ENCODE data around the gene ATP1A4.
"Not testable (repeated sequence)": the region's sequence is repeated elsewhere in the genome, so short reads cannot be mapped to it uniquely, and the experiment has no call there.

Gene ATP1A4

DNA sequence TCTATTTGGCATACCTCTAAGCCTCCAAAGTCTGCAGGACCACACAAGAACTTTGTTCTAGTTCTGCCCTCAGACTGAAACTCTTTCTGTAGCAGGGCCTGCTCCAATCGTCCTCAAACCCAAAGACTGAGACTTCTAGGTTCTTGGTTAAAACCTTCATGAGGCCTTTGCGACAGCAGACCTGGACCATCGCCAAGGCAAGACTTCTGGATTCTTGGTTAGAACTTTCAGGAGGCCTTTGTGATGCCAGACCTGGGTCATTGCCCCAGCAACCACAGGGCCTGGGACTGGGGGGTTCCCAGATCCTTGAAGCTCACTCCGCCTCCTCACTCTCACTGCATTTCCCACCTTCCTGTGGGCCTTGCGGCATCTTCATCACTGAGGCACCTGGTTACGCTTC is at the start of gene ATP1A4:
ATP1A4 (plus strand) TSS at position 301 of the 400 bp plus-strand sequence. CDS start 438 bp downstream, outside the sequence.
- DNase-seq = no peak

- DNase-seq = no peak
These were observed 49.5 kb upstream of the ATP1A4 start for GRCh38 chr1:160101717-160102522.

DNA sequence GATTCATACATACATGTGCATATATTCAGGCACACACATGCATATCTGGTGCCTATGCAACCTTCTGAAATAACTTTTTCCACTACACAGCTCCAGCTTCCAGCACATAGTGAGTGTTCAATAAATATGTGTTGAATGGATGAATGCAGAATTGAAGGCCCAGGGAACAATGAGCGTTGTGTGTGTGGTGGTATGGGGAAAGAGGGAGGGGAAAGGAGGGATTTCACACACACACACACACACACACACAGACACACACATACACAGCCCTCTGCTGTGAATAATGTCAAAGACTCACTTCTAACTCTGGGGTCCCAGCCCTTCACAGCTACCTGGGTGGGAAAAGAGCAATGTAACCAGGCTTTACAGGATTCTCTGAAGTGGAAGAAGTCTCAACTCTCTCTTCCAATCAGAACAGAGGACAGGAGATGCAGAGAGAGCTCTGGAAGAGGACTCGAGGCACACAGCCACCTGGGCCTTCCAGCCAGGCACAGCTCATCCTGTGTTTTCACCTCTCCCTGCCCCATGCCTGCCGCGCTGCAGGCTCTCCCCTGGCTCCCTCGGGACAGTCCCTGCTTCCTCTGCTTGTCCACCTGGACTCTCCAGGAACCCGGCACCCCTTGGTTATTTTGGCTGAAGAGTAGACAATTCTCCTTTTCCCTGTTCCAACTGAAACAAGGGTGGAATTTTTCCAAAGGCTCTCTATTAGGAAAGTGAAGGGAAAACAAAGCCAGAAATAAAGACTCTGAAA is 47.6 kb upstream of the ATP1A4 start:
- no peak for DNase-seq

GRCh38 chr1:160104486-160104885 is 46.9 kb upstream of the ATP1A4 start:
- DNase-seq = no peak

GRCh38 chr1:160105155-160105554 is 46.2 kb upstream of the ATP1A4 start:
- DNase-seq = no peak

DNA sequence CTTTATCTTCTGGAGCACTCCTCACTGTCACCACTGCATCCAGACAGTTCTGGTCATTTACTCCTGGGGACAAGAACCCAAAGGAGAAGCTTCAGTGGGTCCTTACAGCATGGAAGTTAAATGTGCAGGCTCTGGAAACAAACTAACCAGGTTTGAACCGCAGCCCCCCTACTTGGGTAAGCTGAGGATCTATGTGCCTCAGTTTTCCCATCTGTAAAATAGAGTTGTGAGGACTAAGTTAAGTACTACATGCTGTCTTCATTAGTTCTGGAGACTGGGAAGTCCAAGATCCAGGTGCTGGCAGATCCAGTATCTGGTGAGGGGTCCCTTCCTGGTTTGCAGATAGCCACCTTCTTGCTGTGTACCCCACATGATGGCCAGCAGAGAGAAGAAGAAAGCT is 43.9 kb upstream of the ATP1A4 start:
- DNase-seq = no peak

DNA sequence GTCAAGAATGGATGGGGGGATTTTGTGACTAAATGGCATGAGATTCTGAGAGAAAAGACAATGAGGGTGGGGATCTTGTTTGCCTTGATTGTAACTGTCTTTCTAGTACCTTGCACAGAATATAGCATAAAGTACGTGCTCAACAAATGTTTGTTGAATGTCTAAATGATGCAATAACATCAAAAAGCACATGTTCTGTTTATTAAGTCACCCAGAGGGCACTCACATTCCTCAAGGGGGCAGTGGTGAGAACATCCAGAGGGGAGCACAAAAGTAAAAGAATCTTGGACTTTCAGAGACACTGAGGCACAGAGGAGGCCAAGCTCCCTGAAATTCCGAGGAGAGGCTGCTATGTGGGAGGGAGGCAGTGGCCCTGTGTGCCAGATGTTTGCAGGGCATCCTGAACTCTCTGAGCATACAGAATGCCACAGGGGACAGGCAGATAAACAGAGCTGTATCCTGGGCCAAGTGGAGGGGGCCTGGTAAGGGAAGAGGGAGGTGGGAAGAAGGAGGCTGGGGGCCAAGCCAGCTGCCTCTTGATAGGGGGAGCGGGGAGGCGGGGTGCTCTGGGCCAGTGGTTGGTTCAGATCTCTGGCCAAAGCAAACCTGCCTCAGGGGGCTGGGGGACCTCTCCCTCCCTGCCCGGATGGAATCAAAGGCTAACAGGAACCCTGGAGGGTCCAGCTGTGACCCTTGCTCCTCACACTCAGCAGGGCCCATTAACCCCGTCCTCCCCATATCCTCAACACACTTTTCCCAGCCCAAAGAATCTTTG is 42.3 kb upstream of the ATP1A4 start:
- no peak for DNase-seq

DNA sequence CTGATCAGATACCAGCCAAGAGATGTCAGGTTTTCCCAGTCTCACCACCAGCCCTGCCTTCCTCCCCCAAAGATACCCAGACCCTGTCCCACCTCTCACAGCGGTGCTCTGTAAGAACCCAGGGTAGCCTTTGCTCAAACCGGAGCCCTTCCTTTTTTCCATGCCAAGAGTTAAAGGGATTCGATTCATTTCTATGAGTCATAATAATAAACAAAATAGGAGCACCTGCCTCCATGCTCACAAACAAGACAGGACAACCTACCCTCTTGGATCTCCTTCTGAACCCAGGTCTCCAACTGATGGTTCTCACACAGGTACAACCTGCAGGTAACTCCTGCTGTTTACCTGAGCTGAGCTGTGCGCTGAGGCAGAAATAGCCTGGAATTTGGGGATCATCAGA is 41.7 kb upstream of the ATP1A4 start:
- DNase-seq = no peak

DNA sequence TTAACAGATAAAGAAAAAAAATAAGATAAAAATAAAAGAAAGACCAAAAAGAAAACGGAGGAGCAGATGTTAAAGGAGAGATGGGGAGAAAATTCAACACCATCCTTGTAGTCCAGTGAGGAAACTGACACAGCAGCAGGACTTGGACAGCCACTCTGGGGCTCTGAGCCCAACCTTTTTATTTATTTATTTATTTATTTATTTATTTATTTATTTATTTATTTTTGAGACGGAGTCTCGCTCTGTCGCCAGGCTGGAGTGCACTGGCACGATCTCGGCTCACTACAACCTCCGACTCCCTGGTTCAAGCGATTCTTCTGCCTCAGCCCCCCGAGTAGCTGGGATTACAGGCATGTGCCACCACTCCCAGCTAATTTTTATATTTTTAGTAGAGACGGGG is 39.9 kb upstream of the ATP1A4 start:
- not testable (repeated sequence) for DNase-seq

DNA sequence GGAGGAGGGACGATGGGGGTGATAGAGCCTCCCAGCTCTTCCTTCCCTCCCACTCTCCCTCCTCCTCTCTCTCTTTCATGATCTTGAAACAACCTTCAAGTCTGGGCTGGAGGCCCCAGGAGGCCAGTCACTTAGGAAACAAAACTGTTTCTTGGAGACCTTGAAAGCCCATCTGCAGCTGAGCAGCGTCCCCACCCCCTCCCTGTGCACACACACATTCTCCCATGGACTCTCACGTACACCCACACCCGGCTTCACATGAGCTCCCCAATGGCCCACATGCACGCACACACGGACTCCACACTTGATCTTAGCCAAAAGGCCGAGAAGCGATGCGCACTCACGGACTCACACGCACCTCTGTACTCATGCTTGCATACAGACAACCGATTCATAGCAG is 39.0 kb upstream of the ATP1A4 start:
- DNase-seq = no peak

DNA sequence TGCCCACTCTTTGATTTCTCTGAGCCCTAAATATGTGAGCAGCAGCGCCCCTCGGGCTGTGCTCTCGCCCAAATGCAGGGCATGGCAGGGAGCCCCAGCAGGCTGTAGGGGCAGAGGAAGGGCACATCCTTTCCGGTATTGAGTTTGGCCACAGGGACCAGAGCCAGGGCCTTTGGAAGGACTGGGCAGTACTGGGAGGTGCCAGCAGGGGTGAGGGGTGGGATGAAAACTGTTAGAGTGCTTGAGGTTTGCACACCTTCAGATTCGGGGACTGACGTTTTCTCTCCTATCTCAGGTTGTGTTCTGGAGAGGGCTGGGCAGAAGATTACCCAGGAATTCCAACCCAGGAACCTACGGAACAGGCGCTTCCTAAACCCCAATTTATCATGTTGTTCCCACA is 38.0 kb upstream of the ATP1A4 start:
- DNase-seq = no peak

GRCh38 chr1:160114085-160114484 is 37.3 kb upstream of the ATP1A4 start:
- no peak for DNase-seq

GRCh38 chr1:160115545-160116282 is 35.7 kb upstream of the ATP1A4 start, which contains the start of gene ATP1A2:
Gene ATP1A2, plus strand, starts transcription at chr1:160115759. Its CDS starts 103 bp downstream, at chr1:160115862.
- DNase-seq = no peak

DNA sequence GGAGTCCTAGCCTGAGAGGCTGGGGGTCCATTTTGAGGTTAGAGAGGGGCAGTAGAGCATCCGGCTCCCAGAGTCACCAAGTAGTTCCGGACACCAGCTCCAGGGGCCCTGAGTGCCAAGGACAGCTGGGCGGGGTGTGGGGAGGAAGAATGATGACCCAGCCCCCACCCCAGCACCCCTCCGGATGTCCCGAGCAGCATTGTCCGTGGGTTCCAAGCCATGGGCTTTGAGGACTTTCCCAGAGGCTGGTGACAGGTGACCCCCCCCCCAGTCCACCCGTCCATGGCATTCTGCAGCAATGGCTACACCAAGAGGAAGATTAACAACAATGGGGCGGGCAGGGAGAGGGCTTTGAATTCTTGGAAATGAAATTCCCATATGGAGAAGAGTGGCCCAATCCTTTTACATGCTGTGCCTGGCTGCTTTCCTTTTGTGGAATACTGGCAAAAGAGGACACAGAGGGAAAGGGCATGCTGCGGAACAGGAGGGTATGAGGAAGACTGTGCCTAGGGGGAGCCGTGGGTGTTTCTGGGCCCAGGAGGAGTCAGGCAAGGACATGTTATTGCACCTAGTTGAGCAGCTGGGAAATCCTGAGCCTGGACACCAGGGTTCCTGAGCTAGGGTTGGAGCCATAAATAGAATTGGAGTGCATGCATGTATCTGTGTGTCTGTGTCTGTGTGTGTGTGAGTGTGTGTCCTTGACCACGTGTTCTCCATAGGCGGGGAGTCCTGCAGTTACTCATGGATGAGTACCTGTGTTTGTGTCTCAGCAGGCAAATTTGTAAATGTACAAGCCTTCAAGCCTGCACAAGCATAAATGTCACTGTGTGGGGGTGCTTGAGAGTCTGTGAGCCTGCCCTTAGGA is 34.9 kb upstream of the ATP1A4 start:
- no peak for DNase-seq

DNA sequence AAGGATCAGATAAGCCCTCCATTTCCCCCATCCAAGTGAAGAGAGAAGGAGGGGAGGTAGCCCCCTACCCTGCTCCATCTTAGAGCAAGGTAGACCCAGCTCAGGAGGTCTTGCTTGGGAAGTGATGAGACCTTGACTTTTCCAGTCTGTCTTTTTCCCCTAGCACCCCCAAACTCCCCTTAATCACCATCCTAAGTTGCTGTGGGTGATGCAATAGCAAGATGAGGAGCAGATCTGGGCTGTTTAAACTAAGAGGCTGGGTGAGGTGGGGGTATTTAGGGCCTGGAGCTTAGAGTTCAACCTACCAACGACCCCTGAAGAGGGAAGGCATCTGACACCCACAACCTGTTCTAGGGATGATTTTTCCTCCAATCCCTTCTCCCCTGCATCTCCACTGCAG is 34.1 kb upstream of the ATP1A4 start:
- no peak for DNase-seq

DNA sequence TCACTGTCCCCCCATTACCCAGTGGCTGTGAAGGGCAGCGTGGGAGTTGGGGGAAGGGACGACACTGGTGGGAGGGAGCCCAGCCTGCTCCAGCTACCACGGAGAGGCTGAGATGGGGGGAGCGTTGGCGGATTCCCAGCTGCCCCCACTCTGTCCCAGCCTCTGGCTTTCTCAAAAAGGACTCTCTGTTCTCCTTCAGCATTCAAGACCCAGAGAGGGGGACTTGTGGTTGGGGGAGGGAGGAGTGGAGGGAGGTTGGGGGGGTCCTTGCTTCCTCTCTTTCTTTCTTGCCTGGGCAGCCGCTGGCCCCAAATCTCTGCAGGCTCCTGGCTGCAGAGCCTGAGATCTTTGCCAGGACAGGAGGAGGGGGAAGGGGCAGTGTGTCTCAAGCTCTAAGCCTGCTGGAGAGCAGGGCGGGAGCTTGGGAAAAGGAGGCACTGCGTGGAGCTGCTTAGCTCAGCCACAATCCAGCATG is 33.7 kb upstream of the ATP1A4 start:
- no peak for DNase-seq

GRCh38 chr1:160118928-160119327 is 32.5 kb upstream of the ATP1A4 start:
- no peak for DNase-seq

- DNase-seq = no peak
These were observed 30.6 kb upstream of the ATP1A4 start for GRCh38 chr1:160120797-160121196.

DNA sequence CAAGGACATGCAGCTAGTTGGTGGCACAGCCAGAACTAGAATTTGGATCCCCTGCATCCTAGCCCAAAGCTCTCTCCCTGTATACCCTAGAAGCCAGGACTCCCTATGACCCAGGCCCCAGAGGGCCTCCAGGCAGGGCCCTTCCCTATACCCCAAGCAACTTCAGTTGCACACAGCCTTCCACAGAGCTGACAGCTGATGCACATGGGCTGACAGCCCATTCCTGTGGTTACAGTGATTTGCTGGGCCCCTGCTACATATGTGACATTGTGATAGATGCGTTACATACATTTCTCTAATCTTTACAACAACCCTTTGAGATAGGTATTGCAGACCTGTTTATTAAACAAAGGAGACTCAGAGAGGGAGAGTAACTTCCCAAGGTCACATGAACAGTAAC is 30.0 kb upstream of the ATP1A4 start:
- DNase-seq = no peak

DNA sequence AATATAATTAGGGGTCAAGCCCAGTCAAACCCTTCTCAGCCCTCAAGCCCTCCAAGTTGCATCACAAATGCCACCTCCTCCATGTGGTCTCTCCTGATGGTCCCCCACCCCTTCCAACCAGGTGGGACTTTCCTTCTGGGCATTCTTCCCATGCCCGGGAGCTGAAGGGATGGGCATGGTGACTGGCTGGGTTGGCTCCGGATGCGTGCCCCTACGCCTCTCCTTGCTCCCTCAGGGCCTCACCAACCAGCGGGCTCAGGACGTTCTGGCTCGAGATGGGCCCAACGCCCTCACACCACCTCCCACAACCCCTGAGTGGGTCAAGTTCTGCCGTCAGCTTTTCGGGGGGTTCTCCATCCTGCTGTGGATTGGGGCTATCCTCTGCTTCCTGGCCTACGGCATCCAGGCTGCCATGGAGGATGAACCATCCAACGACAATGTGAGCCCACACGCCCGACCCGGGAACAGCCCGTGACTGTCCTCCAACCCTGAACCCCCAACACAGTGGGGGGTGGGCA is 28.4 kb upstream of the ATP1A4 start:
- DNase-seq = no peak

DNA sequence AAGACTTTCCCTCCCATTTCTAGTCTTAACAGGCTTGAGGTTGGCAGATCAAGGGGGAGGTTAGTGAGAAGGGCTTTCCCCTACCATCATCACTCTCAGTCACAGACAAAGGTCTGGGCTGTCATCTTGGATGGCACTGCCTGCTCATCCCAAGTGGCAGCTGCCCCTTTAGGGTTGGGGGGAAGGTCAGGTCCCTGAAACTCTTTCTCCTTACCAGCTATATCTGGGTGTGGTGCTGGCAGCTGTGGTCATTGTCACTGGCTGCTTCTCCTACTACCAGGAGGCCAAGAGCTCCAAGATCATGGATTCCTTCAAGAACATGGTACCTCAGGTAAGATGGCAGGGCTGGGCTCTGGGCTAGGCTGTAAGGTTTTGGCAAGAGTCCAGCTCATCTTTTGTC is 27.7 kb upstream of the ATP1A4 start:
- no peak for DNase-seq

Data from activated CD8-positive, alpha-beta memory T cell treated with anti-CD3 and anti-CD28 coated beads, Interleukin-2, amount 50 U/mL, for 4 hours (primary cell).